Type B pancreatic cell (in vitro differentiated cells): ENCODE measurements around the gene FXYD6. TPM values are rescaled to one million over a fixed set of nuclear protein-coding genes. Genes with fewer than 3 reads are reported as not detected.

ENCODE experiments used
- DNase-seq: peaks from one replicate; pipeline ENCODE4 v3.0.0; 2021; ENCODE audit warnings: mixed read lengths; ENCODE audit not compliant: unreplicated experiment; ENCODE audit errors: extremely low spot score
- H3K27ac Mint-ChIP-seq: 2 replicates; pipeline ENCODE4 v1.8.0; 2021; ENCODE audit warnings: mild to moderate bottlenecking, mixed read lengths
- H3K27me3 Mint-ChIP-seq: 2 replicates; pipeline ENCODE4 v1.8.0; 2021; ENCODE audit warnings: mixed read lengths
- H3K36me3 Mint-ChIP-seq: 2 replicates; pipeline ENCODE4 v1.8.0; 2021; ENCODE audit warnings: mixed read lengths
- H3K4me1 Mint-ChIP-seq: one replicate; pipeline ENCODE4 v1.8.0; 2021; ENCODE audit warnings: mixed read lengths; ENCODE audit not compliant: unreplicated experiment
- H3K4me3 Mint-ChIP-seq: 2 replicates; pipeline ENCODE4 v1.8.0; 2021; ENCODE audit warnings: mild to moderate bottlenecking, mixed read lengths
- H3K9me3 Mint-ChIP-seq: 2 replicates; pipeline ENCODE4 v1.8.0; 2021; ENCODE audit warnings: mixed read lengths
- CTCF ChIP-seq: fragments of 200-600 bp; sonication (generic); conservative IDR thresholded peaks from 2 replicates; pipeline ENCODE4 v1.5.0; 2021; ENCODE audit warnings: antibody characterized with exemption, mild to moderate bottlenecking
- total RNA-seq: library from RNA; stranded (reverse); gene quantifications from 2 replicates; pipeline ENCODE4 v1.2.1, GENCODE V29; 2021; ENCODE audit warnings: low replicate concordance

FXYD6 gene
- total RNA-seq, 1 donor from 2014 or later = 66.6 TPM

GRCh38 chr11:117836077-117836960, 40.1 kb downstream of the FXYD6 start:
- H3K4me1 Mint-ChIP-seq = peaks cover 14% of the 10 kb centered on the region
- no peak overlapping the region for H3K27ac Mint-ChIP-seq
- peak; percentile 50 for DNase-seq
- H3K36me3 Mint-ChIP-seq = no peaks in the 10 kb centered on the region
- peaks cover 19% of the 10 kb centered on the region for H3K27me3 Mint-ChIP-seq
- TF ChIP-seq CTCF = no peak
- no peak overlapping the region for H3K4me3 Mint-ChIP-seq
- no peaks in the 10 kb centered on the region for H3K9me3 Mint-ChIP-seq

- no peaks in the 10 kb centered on the region for H3K36me3 Mint-ChIP-seq
- no peak for TF ChIP-seq CTCF
- peaks cover 19% of the 10 kb centered on the region for H3K27me3 Mint-ChIP-seq
- peaks cover 20% of the 10 kb centered on the region for H3K4me1 Mint-ChIP-seq
- no peaks in the 10 kb centered on the region for H3K9me3 Mint-ChIP-seq
- DNase-seq = no peak
- H3K4me3 Mint-ChIP-seq = no peak overlapping the region
- H3K27ac Mint-ChIP-seq = no peak overlapping the region
Observed at GRCh38 chr11:117835576-117835975, 40.9 kb downstream of the FXYD6 start.

- Mint-ChIP-seq H3K36me3 (no peaks in the 10 kb centered on the region), H3K4me3 (no peak overlapping the region), H3K27me3 (peaks cover 23% of the 10 kb centered on the region), H3K9me3 (no peaks in the 10 kb centered on the region), H3K27ac (no peak overlapping the region), H3K4me1 (peaks cover 26% of the 10 kb centered on the region)
- no peak for DNase-seq
- TF ChIP-seq CTCF = no peak
Observed at GRCh38 chr11:117834838-117835443, 41.5 kb downstream of the FXYD6 start.

GRCh38 chr11:117834068-117834810, 42.2 kb downstream of the FXYD6 start:
- DNase-seq = no peak
- Mint-ChIP-seq H3K27me3 (peaks cover 23% of the 10 kb centered on the region), H3K27ac (peak overlapping the region; percentile 74), H3K9me3 (no peaks in the 10 kb centered on the region), H3K36me3 (no peaks in the 10 kb centered on the region), H3K4me1 (peaks cover 26% of the 10 kb centered on the region), H3K4me3 (peak overlapping the region; percentile 41)
- TF ChIP-seq CTCF = no peak

- no peak for DNase-seq
- peaks cover 26% of the 10 kb centered on the region for H3K4me1 Mint-ChIP-seq
- H3K27me3 Mint-ChIP-seq = peaks cover 19% of the 10 kb centered on the region
- no peak for TF ChIP-seq CTCF
- H3K36me3 Mint-ChIP-seq = no peaks in the 10 kb centered on the region
- H3K9me3 Mint-ChIP-seq = no peaks in the 10 kb centered on the region
- peak overlapping the region; percentile 41 for H3K4me3 Mint-ChIP-seq
- peak overlapping the region; percentile 74 for H3K27ac Mint-ChIP-seq
Observed at GRCh38 chr11:117833401-117833891, 43.0 kb downstream of the FXYD6 start.
